Testis (tissue), 3 donors: Measurements from ENCODE around the gene AFG1L. TPM values are rescaled to one million over a fixed set of nuclear protein-coding genes. Genes with fewer than 3 reads are reported as not detected.

Source experiments
- DNase-seq: peaks from one replicate; pipeline ENCODE4 v3.0.0-alpha.2; 2019
- H3K27ac ChIP-seq, 2 donors: fragments of 200-600 bp; sonication (generic); one replicate each; pipeline ENCODE4 v1.5.1; 2019
- H3K27me3 ChIP-seq: fragments of 200-600 bp; sonication (generic); one replicate; pipeline ENCODE4 v1.5.1; 2019
- H3K36me3 ChIP-seq: fragments of 200-600 bp; sonication (generic); one replicate; pipeline ENCODE4 v1.5.1; 2017; ENCODE audit warnings: low read depth; ENCODE audit errors: missing control alignments
- H3K4me1 ChIP-seq: fragments of 200-600 bp; sonication (generic); one replicate; pipeline ENCODE4 v1.5.1; 2019
- H3K4me3 ChIP-seq, 2 donors: fragments of 200-600 bp; sonication (generic); one replicate each; pipeline ENCODE4 v1.5.1; 2017 to 2019
- H3K9me3 ChIP-seq: fragments of 200-600 bp; sonication (generic); one replicate; pipeline ENCODE4 v1.5.1; 2017
- CTCF ChIP-seq, 3 experiments: fragments of 450-650 bp in 2 of 3; fragments of 200-600 bp in 1 of 3; sonication (generic) in 1 of 3; IDR thresholded peaks; one replicate each; pipeline ENCODE4 v1.5.1; 2016 to 2019; ENCODE audit warnings: antibody characterized with exemption in 3 of 3, mild to moderate bottlenecking in 2 of 3, moderate library complexity in 1 of 3
- POLR2A ChIP-seq: fragments of 450-650 bp; IDR thresholded peaks from one replicate; pipeline ENCODE4 v1.6.1; 2017; ENCODE audit warnings: antibody characterized with exemption, mild to moderate bottlenecking, moderate library complexity
- WGBS, 2 donors: methylation state at CpG; one replicate each; pipeline ENCODE4 v1.1.5; 2018; 5-methylcytosine and 5-hydroxymethylcytosine counted together
- intact Hi-C: fragments of 100-400 bp; cut with DNase I; formaldehyde crosslinking; loops from one replicate; pipeline ENCODE4 v1.15.1; 2023; ENCODE audit warnings: low total_unique reads
- polyA plus RNA-seq: library from polyadenylated mRNA; stranded (reverse); fragments of 350-450 nt; fragmentation: Illumina TruSeq; extraction: RNeasy Lipid Tissue Mini Kit (QIAGEN cat#74804); gene quantifications from one replicate; pipeline ENCODE4 v1.2.3, GENCODE V29; 2014; ENCODE audit warnings: low read depth, low replicate concordance; ENCODE audit not compliant: insufficient read depth
- small RNA-seq, 2 donors: library from RNA; depleted of rRNA; stranded (forward); fragments of <200 nt; gene quantifications; one replicate each; pipeline ENCODE3, GENCODE V24; 2016
- total RNA-seq, 2 donors: library from RNA; depleted of rRNA; stranded (reverse); fragments of >200 nt; gene quantifications; one replicate each; pipeline ENCODE4 v1.2.3, GENCODE V29; 2016

AFG1L gene
- total and polyA plus RNA-seq, 3 donors from 2014 or later: 9.2 to 43.0 (median 11.7) TPM

- TF ChIP-seq POLR2A: no peak
- TF ChIP-seq CTCF (IDR thresholded peaks at IDR 0.05): no peak
- no peaks in the 10 kb centered on the region for H3K36me3 ChIP-seq
- H3K27ac ChIP-seq: no peak overlapping the region
- no peak for DNase-seq
- no peaks in the 10 kb centered on the region for H3K9me3 ChIP-seq
- intact Hi-C loops: no loop called here
- peaks cover 24% of the 10 kb centered on the region for H3K4me1 ChIP-seq
- no peak overlapping the region for H3K4me3 ChIP-seq
- 89 to 90% methylated on average over 1 of the region's 1 CpG for WGBS, 2 donors
- no peaks in the 10 kb centered on the region for H3K27me3 ChIP-seq
Observed at GRCh38 chr6:108570517-108570916, 275.7 kb downstream of the AFG1L start.

- H3K9me3 ChIP-seq: no peaks in the 10 kb centered on the region
- TF ChIP-seq POLR2A: no peak
- TF ChIP-seq CTCF (IDR thresholded peaks at IDR 0.05): no peak
- peak; percentile 65 for DNase-seq
- intact Hi-C loops: no loop called here
- peaks cover 35% of the 10 kb centered on the region for H3K4me1 ChIP-seq
- no peak overlapping the region for H3K27ac ChIP-seq
- H3K27me3 ChIP-seq: no peaks in the 10 kb centered on the region
- H3K4me3 ChIP-seq: no peak overlapping the region
- 29 to 52% methylated on average over 4 of the region's 4 CpGs for WGBS, 2 donors
- H3K36me3 ChIP-seq: no peaks in the 10 kb centered on the region
Observed at GRCh38 chr6:108574457-108575141, 279.7 kb downstream of the AFG1L start.

Small RNAs within 50 kb of the gene (small RNA-seq; reads per million reads assigned to genes)
- gene AL356121.1 (0 reads per million in 2 donors), gene AL391646.1 (0 reads per million in 2 donors), gene RNA5SP212 (0 reads per million in 2 donors), gene RNU6-1144P (0 reads per million in 2 donors), gene RNU6-770P (0 reads per million in 2 donors), gene Z98742.2 (0 reads per million in 2 donors)

Other genes starting within 250 kb of the AFG1L start
- gene OSTM1, start 220.3 kb upstream of the AFG1L start, total RNA-seq: 10 to 100 TPM; 47.6 to 63.8 TPM
- gene OSTM1, start 220.3 kb upstream of the AFG1L start, polyA plus RNA-seq: 38.3 TPM
- under 1 TPM; 0.12 to 0.39 TPM for gene NR2E1, start 129.0 kb upstream of the AFG1L start, total RNA-seq
- gene NR2E1, start 129.0 kb upstream of the AFG1L start, polyA plus RNA-seq: 0.30 TPM
- 100 to 1,000 TPM; 125 to 139 TPM for gene SNX3, start 34.0 kb upstream of the AFG1L start, total RNA-seq
- 252 TPM for gene SNX3, start 34.0 kb upstream of the AFG1L start, polyA plus RNA-seq